ENCODE results near the gene FRMD4A. TPM values are rescaled to one million over a fixed set of nuclear protein-coding genes. Genes with fewer than 3 reads are reported as not detected.

The FRMD4A gene
- total RNA-seq, 1 experiment from 2014 or later: 19.6 TPM

DNA sequence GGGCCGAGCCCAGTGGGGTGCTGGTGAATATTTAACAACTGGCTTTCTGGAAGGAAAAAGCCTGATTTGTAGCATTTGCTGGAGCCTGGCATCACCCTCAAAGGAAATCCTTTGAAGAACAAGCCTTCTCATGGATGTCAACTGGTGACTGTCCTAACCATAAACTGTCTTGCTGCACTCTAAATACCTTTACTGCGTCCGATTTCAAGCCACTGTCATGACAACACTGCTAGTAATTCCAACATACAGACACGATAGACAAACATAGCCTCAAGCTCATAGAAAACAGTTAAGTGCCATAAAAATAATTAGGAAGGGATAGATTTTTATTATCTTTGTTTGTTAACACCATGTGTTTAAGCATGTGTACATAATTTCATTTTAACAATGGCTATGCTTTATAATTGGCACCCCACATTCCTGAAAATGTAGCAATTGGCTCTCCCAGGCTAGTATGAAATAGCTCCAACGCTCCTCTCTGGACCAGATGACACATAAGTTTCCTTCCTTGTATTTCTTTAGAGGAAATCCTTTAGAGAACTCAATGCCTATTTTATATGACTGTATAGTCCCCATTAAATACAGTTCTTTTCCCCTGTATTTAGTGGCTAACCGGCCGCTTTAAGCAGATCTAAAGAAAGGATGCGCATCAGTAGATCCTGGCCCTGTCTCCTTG is 470.6 kb downstream of the FRMD4A start:
- Histone ChIP-seq H3T11ph (ENCODE audit: low read length) (no peak overlapping the region), H3K4me2 (ENCODE audit: insufficient read depth, insufficient read length, low read length) (no peak overlapping the region), H3K18ac (ENCODE audit: insufficient read length, low read depth, low read length) (no peak overlapping the region), H3K79me2 (ENCODE audit: insufficient read depth, low read length) (no peaks in the 10 kb centered on the region; the same call in 1 of the 2 replicates), H2BK20ac (ENCODE audit: low read depth, low read length, poor library complexity, severe bottlenecking) (no peak overlapping the region), H2AK5ac (ENCODE audit: insufficient read length, low read length) (no peak overlapping the region), H3K9me3 (ENCODE audit: control insufficient read depth, low read depth, low read length) (no peaks in the 10 kb centered on the region), H3K56ac (ENCODE audit: insufficient read length, low read depth, low read length) (no peak overlapping the region), H3K9ac (ENCODE audit: extremely low read depth, insufficient read length, low read length) (no peak overlapping the region), H3K4ac (ENCODE audit: low read depth, low read length) (no peak overlapping the region), H3K27me3 (ENCODE audit: insufficient read depth, low read length) (no peaks in the 10 kb centered on the region), H3K27ac (ENCODE audit: insufficient read length, low read depth, low read length) (no peak overlapping the region), H2BK5ac (ENCODE audit: insufficient read length, low read length) (no peak overlapping the region), H2AFZ (ENCODE audit: low read length) (no peak overlapping the region), H3K14ac (ENCODE audit: insufficient read depth, low read length) (no peak overlapping the region), H4K5ac (ENCODE audit: insufficient read length, low read depth, low read length) (no peak overlapping the region), H2BK15ac (ENCODE audit: low read depth, low read length) (no peak overlapping the region), H2BK12ac (ENCODE audit: insufficient read length, low read depth, low read length) (no peak overlapping the region), H3K79me1 (ENCODE audit: insufficient read depth, low read depth, low read length, poor library complexity, severe bottlenecking) (no peaks in the 10 kb centered on the region), H4K91ac (ENCODE audit: insufficient read length, low read depth, low read length) (no peak overlapping the region), H2BK120ac (ENCODE audit: low read depth, low read length, poor library complexity, severe bottlenecking) (no peak overlapping the region), H4K20me1 (ENCODE audit: control insufficient read depth, insufficient read depth, insufficient read length) (no peaks in the 10 kb centered on the region), H4K8ac (replicated peaks; ENCODE audit: insufficient read length, low read depth, low read length) (no peak overlapping the region), H3K23me2 (ENCODE audit: insufficient read length, low read depth, low read length, poor library complexity, severe bottlenecking) (no peaks in the 10 kb centered on the region), H3K23ac (ENCODE audit: insufficient read length, low read depth, low read length) (no peak overlapping the region), H3K4me1 (ENCODE audit: insufficient read depth, low read length) (no peaks in the 10 kb centered on the region)
- Mint-ChIP-seq H3K4me1 (no peaks in the 10 kb centered on the region; a peak in 1 of 4 replicates), H3K27me3 (ENCODE audit: low read depth) (no peaks in the 10 kb centered on the region; the same call in 1 of the 2 replicates), H3K9me3 (no peaks in the 10 kb centered on the region; a peak in 1 of 5 replicates), H3K36me3 (ENCODE audit: insufficient read depth in 1 of 3, low read depth in 3 of 3) (peaks cover 0 to 3% (median 0%) of the 10 kb centered on the region in 3 experiments; a peak in 1 of 7 replicates), H3K27ac (no peak overlapping the region), H3K4me3 (no peak overlapping the region)
- TF ChIP-seq, protein P1, sequence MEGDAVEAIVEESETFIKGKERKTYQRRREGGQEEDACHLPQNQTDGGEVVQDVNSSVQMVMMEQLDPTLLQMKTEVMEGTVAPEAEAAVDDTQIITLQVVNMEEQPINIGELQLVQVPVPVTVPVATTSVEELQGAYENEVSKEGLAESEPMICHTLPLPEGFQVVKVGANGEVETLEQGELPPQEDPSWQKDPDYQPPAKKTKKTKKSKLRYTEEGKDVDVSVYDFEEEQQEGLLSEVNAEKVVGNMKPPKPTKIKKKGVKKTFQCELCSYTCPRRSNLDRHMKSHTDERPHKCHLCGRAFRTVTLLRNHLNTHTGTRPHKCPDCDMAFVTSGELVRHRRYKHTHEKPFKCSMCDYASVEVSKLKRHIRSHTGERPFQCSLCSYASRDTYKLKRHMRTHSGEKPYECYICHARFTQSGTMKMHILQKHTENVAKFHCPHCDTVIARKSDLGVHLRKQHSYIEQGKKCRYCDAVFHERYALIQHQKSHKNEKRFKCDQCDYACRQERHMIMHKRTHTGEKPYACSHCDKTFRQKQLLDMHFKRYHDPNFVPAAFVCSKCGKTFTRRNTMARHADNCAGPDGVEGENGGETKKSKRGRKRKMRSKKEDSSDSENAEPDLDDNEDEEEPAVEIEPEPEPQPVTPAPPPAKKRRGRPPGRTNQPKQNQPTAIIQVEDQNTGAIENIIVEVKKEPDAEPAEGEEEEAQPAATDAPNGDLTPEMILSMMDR (conservative IDR thresholded peaks at IDR 0.05): no peak
- no CpG with 5 or more reads among the region's 8 CpGs for WGBS (ENCODE audit: extremely low coverage, insufficient read length, low lambda C conversion rate)
- no peak for DNase-seq

All from H9 (cell line).